HL-60 (cell line): ENCODE data around the gene URB1.
"Not testable (repeated sequence)": the region's sequence is repeated elsewhere in the genome, so short reads cannot be mapped to it uniquely, and the experiment has no call there.

Experiments
- DNase-seq, 2 experiments: peaks; one replicate each; pipeline ENCODE4 v3.0.0-alpha.2; 2010 to 2020; ENCODE audit warnings: low read depth in 1 of 2, low spot score in 1 of 2
- H3K27ac ChIP-seq: fragments of 250-450 bp; sonication (Bioruptor Pico); replicated peaks from 2 replicates; pipeline ENCODE4 v1.5.1; 2020; ENCODE audit warnings: mild to moderate bottlenecking, moderate library complexity
- H3K27me3 ChIP-seq: fragments of 250-450 bp; sonication (Bioruptor Pico); 2 replicates; pipeline ENCODE4 v1.5.1; 2021; ENCODE audit warnings: mild to moderate bottlenecking, moderate library complexity; ENCODE audit not compliant: insufficient read depth, poor library complexity, severe bottlenecking
- H3K4me3 ChIP-seq: replicated peaks from 2 replicates; pipeline ENCODE4 v1.5.1; 2011; ENCODE audit warnings: mild to moderate bottlenecking, control low read depth, low read length; ENCODE audit not compliant: insufficient read depth
- GABPA ChIP-seq: IDR thresholded peaks from 2 replicates; pipeline ENCODE4 v1.6.1; 2012; ENCODE audit warnings: low read depth
- POLR2AphosphoS5 ChIP-seq: IDR thresholded peaks from 2 replicates; pipeline ENCODE4 v1.6.1; 2012; ENCODE audit warnings: low read depth
- SPI1 ChIP-seq: IDR thresholded peaks from 2 replicates; pipeline ENCODE4 v1.6.1; 2012; ENCODE audit warnings: low read depth, mild to moderate bottlenecking, borderline replicate concordance
- long read RNA-seq: library from polyadenylated mRNA; unstranded; transcript quantifications from one replicate; pipeline ENCODE4 v2.0.0, GENCODE V29; 2020
- TF ChIP-seq, protein P1 (sequence below): IDR thresholded peaks from 2 replicates; pipeline ENCODE4 v1.6.1; 2012; ENCODE audit warnings: low read depth; ENCODE audit not compliant: insufficient replicate concordance
- TF ChIP-seq, protein P2 (sequence below): IDR thresholded peaks from one replicate; pipeline ENCODE4 v1.5.1; 2011; ENCODE audit warnings: low read length, control low read depth, inconsistent platforms; ENCODE audit not compliant: insufficient read depth

The URB1 gene, protein sequence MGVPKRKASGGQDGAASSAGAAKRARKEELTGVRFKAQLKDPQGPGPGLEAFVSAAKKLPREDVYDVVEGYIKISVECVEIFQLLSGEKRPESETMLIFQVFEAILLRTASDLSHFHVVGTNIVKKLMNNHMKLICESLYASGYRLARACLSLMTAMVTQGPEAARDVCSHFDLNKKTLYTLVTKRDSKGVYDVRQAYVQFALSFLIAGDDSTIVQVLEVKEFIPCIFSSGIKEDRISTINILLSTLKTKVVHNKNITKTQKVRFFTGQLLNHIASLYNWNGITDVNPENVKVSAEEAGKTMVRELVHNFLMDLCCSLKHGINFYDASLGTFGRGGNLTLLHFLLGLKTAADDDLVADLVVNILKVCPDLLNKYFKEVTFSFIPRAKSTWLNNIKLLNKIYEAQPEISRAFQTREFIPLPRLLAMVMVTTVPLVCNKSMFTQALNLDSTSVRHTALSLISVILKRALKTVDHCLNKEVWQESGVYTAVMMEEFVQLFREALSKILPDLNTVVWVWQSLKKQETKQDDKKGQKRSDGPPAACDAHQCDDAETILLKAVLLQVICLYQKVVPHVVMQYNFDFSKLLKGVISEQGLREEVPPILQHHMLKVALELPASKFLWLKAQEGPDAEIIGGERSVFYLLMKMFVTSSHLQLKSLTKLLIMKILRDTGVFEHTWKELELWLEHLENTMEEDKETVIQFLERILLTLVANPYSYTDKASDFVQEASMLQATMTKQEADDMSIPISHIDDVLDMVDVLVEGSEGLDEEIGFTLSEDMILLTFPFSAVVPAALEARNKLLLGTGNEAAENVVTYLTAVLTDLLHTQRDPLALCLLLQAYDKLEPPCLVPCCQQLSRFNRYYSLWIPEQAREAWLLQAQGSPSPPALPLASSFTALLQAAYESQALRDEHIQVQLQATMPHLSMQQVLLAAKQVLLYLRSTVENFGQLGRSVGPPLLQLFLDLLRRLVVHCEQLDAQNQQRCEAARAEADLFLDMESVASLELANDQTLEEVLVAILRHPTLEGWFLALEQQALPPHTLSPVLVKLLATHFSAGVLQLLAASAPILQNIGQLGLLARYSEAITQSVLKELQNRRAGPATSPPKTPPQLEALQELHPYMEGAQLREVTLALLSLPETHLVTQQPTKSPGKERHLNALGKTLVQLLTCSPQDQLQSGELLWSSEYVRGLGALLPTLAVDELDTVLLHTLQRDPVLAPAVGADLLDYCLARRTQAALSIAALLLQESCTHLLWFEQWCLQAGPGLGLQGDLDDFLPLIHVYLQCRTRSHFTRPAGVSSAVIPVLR (N-terminal part only)
- long read RNA-seq, partial matches to known transcripts = 21 of 23 reads
- long read RNA-seq, other reads (novel, unspliced or antisense) = 2 of 23 reads

DNA sequence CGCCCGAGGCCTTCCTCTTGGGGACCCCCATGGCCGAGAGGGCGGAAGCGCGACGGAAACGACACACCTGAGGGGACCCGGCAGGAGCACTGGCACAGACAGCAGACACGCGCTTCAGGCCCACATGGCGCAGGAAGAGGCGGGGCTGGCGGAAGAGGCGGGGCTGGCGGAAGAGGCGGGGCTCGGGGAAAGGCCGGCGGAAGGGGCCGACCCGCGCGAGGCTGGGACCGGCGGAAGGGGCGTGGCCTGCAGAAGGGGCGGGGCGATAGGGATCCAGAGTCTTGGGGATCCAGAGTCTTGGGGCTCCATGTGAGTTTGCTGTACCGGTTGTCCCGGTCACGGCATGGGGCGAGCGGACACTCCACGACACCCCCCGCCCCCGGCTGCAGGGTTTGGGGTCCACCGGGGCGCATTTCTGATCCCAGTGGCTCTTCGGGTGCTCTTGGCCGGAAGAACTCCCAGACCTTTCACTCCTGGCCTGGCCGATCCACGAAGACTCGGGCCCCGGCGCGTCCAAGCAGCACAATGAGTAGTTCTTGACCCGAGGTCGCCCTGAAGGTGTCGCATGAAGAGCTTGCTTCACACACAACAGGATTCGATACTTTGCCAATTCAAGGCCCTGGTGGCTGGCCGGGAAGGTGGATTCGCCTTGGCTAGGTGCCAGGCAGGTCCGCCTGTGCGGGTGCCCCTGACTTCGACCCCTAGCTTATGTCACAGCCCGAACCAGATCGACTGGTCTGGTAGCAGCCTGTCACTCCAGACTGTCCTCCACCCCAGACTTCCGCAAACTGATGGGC is at the start of gene URB1:
Gene URB1, minus strand, starts transcription at position 133 of the 797 bp plus-strand sequence. Its CDS starts 102 bp downstream, at position 31.
- H3K27ac ChIP-seq = peak within 1 kb of the TSS; percentile 84
- peak within 1 kb of the TSS; percentile 100 for H3K4me3 ChIP-seq
- peak; percentile 63 for TF ChIP-seq POLR2AphosphoS5
- TF ChIP-seq, protein P1, sequence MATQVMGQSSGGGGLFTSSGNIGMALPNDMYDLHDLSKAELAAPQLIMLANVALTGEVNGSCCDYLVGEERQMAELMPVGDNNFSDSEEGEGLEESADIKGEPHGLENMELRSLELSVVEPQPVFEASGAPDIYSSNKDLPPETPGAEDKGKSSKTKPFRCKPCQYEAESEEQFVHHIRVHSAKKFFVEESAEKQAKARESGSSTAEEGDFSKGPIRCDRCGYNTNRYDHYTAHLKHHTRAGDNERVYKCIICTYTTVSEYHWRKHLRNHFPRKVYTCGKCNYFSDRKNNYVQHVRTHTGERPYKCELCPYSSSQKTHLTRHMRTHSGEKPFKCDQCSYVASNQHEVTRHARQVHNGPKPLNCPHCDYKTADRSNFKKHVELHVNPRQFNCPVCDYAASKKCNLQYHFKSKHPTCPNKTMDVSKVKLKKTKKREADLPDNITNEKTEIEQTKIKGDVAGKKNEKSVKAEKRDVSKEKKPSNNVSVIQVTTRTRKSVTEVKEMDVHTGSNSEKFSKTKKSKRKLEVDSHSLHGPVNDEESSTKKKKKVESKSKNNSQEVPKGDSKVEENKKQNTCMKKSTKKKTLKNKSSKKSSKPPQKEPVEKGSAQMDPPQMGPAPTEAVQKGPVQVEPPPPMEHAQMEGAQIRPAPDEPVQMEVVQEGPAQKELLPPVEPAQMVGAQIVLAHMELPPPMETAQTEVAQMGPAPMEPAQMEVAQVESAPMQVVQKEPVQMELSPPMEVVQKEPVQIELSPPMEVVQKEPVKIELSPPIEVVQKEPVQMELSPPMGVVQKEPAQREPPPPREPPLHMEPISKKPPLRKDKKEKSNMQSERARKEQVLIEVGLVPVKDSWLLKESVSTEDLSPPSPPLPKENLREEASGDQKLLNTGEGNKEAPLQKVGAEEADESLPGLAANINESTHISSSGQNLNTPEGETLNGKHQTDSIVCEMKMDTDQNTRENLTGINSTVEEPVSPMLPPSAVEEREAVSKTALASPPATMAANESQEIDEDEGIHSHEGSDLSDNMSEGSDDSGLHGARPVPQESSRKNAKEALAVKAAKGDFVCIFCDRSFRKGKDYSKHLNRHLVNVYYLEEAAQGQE = no peak
- TF ChIP-seq GABPA = peak; percentile 86
- TF ChIP-seq, protein P2, sequence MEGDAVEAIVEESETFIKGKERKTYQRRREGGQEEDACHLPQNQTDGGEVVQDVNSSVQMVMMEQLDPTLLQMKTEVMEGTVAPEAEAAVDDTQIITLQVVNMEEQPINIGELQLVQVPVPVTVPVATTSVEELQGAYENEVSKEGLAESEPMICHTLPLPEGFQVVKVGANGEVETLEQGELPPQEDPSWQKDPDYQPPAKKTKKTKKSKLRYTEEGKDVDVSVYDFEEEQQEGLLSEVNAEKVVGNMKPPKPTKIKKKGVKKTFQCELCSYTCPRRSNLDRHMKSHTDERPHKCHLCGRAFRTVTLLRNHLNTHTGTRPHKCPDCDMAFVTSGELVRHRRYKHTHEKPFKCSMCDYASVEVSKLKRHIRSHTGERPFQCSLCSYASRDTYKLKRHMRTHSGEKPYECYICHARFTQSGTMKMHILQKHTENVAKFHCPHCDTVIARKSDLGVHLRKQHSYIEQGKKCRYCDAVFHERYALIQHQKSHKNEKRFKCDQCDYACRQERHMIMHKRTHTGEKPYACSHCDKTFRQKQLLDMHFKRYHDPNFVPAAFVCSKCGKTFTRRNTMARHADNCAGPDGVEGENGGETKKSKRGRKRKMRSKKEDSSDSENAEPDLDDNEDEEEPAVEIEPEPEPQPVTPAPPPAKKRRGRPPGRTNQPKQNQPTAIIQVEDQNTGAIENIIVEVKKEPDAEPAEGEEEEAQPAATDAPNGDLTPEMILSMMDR = no peak
- no peak; the same call in 1 of the 2 replicates for TF ChIP-seq SPI1
- peak; percentile 83 to 93 for DNase-seq
- no peaks in the 10 kb centered on the region for H3K27me3 ChIP-seq

DNA sequence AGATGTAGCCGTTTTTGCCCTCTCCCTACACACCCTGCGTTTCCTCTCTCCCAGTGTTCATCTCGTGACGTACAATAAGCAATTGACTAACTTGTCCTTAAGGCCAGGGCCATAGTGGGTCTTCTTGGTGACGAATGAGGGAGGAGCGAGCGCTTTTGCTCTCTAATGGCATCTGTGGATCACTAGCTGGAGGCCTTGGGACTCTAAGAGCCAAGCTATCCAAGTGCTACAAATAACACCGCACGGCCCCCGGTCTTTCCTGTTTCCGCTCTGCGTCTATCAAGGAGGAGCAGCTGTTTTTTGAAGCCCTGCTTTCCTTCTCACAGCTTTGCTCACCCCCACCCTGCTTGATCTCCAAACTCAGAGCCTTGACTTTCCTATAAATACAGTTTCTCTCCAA is 44.9 kb upstream of the URB1 start:
- Histone ChIP-seq H3K27ac (no peak overlapping the region), H3K27me3 (no peaks in the 10 kb centered on the region), H3K4me3 (no peak overlapping the region)
- TF ChIP-seq GABPA = no peak
- TF ChIP-seq, protein P2 = no peak
- TF ChIP-seq, protein P1 = no peak
- no peak for TF ChIP-seq SPI1
- no peak for TF ChIP-seq POLR2AphosphoS5
- no peak for DNase-seq

DNA sequence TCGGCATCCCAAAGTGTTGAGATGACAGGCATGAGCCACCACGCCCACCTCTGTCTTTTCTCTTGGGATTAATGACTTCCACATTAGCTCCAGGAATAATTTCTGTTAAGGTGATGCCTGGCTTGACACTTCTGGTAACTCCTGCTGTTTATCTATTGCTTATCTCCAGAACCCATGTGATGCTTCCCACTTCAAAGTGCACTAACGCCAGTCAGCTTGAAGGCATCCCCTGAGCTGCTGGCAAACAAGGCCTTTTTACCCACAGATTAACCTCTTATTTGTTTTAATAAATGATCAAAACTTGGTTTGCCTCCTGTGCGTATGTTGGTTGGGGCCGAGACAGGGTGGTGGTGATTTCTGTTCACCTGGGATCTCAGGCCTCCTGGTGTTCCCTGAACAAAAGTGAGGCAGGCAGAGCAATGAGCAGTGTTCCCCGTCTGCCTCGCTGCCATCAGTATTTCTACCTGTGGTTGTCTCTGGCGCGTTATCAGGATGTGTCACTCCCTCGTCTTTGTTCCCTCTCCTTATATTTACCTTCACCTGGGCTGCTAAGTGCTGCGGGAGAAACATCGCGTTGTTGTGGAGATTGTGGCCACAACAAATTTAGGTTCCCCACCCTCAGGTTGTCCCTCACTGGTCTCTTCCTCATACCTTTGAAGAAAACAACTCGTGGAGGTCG is 40.3 kb upstream of the URB1 start:
- not testable (repeated sequence) for H3K4me3 ChIP-seq

More for the DNA sequence above, 40.3 kb upstream of the URB1 start:
- not testable (repeated sequence) for H3K27me3 ChIP-seq, H3K27ac ChIP-seq, DNase-seq
